GM12892 (cell line): ENCODE results near the gene RCVRN.

Experiments
- DNase-seq: peaks from one replicate; pipeline ENCODE4 v3.0.0; 2011; ENCODE audit not compliant: insufficient read length
- FAIRE-seq: peaks from 2 replicates; lab custom pipeline; 2011; peaks lifted over from hg19 to GRCh38; lab: Jason Lieb, UNC
- POLR2A ChIP-seq: IDR thresholded peaks from 2 replicates; pipeline ENCODE4 v1.6.1; 2011; ENCODE audit warnings: low read depth, low read length, control low read depth
- POLR2AphosphoS5 ChIP-seq: IDR thresholded peaks from 2 replicates; pipeline ENCODE4 v1.6.1; 2011; ENCODE audit warnings: low read depth, low read length, control low read depth
- TAF1 ChIP-seq: IDR thresholded peaks from 2 replicates; pipeline ENCODE4 v1.6.1; 2011; ENCODE audit warnings: low read depth, mild to moderate bottlenecking, control low read depth, low read length, borderline replicate concordance

RCVRN gene

DNA sequence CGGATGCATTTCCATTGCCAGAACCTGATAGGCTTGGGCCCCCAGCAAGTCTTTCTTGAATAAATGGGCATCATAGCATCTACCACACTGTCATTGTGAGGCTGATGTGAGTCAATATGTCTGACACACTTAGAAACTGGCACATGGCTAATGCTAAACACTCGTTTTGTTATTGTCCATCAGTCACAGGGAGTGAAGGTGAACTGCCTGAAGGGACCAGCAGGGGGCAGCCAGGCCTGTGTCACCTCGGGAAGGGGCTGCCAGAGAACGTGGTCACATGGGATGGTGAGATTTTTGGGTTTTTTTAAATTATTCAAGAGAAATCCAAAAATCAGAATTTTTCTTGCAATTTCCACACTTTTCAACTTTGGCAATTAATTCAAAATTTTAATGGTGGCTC, 831 bp upstream of the RCVRN start:
- FAIRE-seq (no peak), DNase-seq (peak; percentile 67)
- TF ChIP-seq POLR2A: no peak
- no peak for TF ChIP-seq TAF1
- TF ChIP-seq POLR2AphosphoS5: no peak

GRCh38 chr17:9904277-9905077, 594 bp downstream of the RCVRN start:
- TF ChIP-seq TAF1: no peak
- TF ChIP-seq POLR2A: no peak
- no peak for TF ChIP-seq POLR2AphosphoS5

GRCh38 chr17:9902120-9902519, 3.0 kb downstream of the RCVRN start:
- DNase-seq (no peak), FAIRE-seq (no peak)
- TF ChIP-seq POLR2A (no peak), TAF1 (no peak), POLR2AphosphoS5 (no peak)

More at GRCh38 chr17:9904277-9905077, 594 bp downstream of the RCVRN start:
- FAIRE-seq (no peak), DNase-seq (no peak)

DNA sequence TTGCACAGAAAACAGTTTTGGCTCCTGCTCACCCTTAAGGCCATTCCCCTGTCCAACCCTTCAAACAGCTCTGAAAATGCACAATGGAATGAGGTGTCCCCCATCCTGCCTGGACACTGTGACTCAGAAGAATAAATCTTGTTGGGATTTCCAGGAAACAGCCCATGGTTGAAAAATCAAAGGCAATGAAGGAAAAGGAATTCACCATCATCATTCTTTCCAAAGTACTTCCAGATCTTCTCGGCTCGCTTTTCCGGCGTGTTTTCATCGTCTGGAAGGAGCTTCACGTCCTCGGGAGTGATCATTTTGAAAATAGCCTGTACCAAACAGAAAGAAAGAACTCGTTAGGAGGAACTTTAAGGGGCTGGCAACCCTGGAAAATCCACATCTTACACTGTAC, 4.3 kb downstream of the RCVRN start:
- DNase-seq (no peak), FAIRE-seq (no peak)
- TF ChIP-seq POLR2AphosphoS5: no peak
- TF ChIP-seq TAF1: no peak
- TF ChIP-seq POLR2A: no peak

- FAIRE-seq: no peak
- TF ChIP-seq TAF1 (no peak), POLR2AphosphoS5 (no peak), POLR2A (no peak)
- DNase-seq: no peak
Measured at GRCh38 chr17:9900044-9900594, 5.0 kb downstream of the RCVRN start.

- no peak for TF ChIP-seq POLR2A
- no peak for TF ChIP-seq TAF1
- no peak for TF ChIP-seq POLR2AphosphoS5
- no peak for DNase-seq
- FAIRE-seq: no peak
Measured at GRCh38 chr17:9899280-9900043, 5.6 kb downstream of the RCVRN start.

GRCh38 chr17:9898812-9899211, 6.3 kb downstream of the RCVRN start:
- no peak for FAIRE-seq
- DNase-seq: no peak
- TF ChIP-seq TAF1 (no peak), POLR2AphosphoS5 (no peak)

DNA sequence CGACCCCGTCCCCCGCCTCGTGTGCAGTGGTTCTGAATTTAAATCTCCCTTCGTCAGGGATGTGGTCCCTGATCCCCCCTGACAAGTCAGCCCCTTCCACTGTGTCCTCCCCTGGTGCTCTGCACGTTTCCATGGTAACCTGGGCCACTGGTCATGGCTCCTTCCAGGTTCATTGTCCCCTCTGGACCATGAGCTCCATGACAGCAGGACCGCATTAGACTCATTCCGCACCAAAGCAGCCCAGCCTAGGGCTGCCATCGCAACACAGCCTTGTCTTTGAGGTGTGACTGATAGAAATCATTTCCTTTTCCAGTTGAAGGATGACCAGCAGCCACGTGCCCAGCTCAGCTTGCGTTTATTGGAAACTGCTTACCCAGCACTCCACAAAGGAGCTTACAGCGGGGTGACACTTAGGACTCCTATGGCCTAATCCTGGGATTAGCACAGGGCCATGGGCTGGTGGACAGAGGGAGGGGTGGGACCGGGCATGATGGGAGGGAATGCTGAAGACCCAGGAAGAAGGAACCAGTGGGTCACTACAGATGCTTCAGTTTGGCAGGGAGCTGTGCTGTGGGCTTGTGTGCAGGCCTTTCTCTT, 7.6 kb downstream of the RCVRN start:
- FAIRE-seq (no peak), DNase-seq (no peak)
- no peak for TF ChIP-seq POLR2A
- TF ChIP-seq POLR2AphosphoS5: no peak
- TF ChIP-seq TAF1: no peak

DNA sequence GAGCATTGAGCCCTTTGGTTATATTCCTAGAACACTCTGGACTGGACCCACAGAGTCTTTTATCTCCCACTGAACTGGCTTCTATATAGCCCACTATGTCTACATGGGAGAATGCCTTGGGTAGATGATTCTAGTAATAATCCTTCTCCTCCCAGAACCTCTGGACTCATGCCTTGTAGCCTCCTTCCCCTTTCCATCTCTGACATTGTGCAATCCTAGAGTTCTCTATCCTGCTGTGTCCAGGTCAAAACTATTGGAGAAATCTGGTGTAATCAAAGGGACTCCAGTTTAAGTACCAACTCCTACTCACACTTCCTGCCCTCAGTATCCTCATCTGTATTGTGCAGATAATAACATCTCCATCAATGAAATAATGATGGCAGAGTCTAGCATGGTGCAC, 9.1 kb downstream of the RCVRN start:
- FAIRE-seq (no peak), DNase-seq (no peak)
- TF ChIP-seq POLR2A: no peak
- no peak for TF ChIP-seq POLR2AphosphoS5
- TF ChIP-seq TAF1: no peak

- TF ChIP-seq POLR2AphosphoS5 (no peak), POLR2A (no peak), TAF1 (no peak)
- DNase-seq (no peak), FAIRE-seq (no peak)
Measured at GRCh38 chr17:9894231-9894630, 10.8 kb downstream of the RCVRN start.

DNA sequence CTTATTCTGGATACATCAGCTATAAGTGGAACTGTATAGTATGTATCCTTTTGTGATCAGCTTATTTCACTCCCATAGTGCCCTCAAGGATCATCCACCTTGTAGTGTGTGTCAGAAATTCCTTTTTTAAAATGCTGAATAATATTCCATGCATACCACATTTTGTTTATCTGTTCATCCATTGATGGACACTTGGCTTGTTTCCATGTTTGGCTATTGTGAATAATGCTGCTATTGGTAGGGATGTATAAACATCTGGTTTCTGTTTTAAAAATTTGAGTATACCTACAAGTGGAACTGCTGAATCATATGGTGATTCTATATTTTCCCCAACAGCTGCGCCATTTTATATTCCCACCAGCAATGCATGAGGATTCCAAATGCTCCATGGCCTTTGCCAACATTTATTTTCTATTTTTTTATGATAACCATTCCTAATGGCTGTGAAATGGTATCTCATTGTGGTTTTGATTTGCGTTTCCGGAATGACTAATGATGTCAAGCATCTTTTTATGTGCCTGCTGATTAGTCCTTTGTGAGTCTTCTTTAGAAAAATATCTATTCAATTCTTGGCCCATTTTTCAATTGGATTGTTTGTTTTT, 11.6 kb downstream of the RCVRN start:
- DNase-seq (no peak), FAIRE-seq (no peak)
- TF ChIP-seq POLR2A (no peak), POLR2AphosphoS5 (no peak), TAF1 (no peak)

GRCh38 chr17:9890124-9890523, 14.9 kb downstream of the RCVRN start:
- DNase-seq: peak; percentile 38

More at GRCh38 chr17:9890124-9890523, 14.9 kb downstream of the RCVRN start:
- TF ChIP-seq TAF1 (no peak), POLR2A (no peak), POLR2AphosphoS5 (no peak)
- FAIRE-seq: no peak
